Stimulated activated CD4-positive, alpha-beta T cell treated with anti-CD3 and anti-CD28 coated beads, Interleukin-1b, Interleukin-23, amount 100 ng/mL, for 4 hours (primary cell): ENCODE data around the gene BAG1.

ENCODE experiments used
- DNase-seq, 2 donors: peaks; one replicate each; pipeline ENCODE4 v3.0.0-alpha.2; 2020; ENCODE audit warnings: low read depth in 2 of 2

BAG1 gene

GRCh38 chr9:33264473-33265177 is at the start of gene BAG1, which contains the start of gene CHMP5:
Gene BAG1 (minus strand): TSS chr9:33264708.
Gene CHMP5 (plus strand): TSS chr9:33265049. CDS start chr9:33265079, 30 bp downstream.
- DNase-seq = peak; percentile 100

- no peak for DNase-seq
These were observed 47.4 kb upstream of the BAG1 start for GRCh38 chr9:33311953-33312352.

GRCh38 chr9:33310748-33311147 is 46.2 kb upstream of the BAG1 start:
- no peak for DNase-seq

GRCh38 chr9:33309903-33310302 is 45.4 kb upstream of the BAG1 start:
- no peak for DNase-seq

GRCh38 chr9:33307067-33307466 is 42.6 kb upstream of the BAG1 start:
- DNase-seq = no peak

- DNase-seq = no peak
These were observed 41.5 kb upstream of the BAG1 start for GRCh38 chr9:33306037-33306436.

GRCh38 chr9:33304362-33304761 is 39.9 kb upstream of the BAG1 start:
- DNase-seq = no peak

- no peak for DNase-seq
These were observed 36.0 kb upstream of the BAG1 start for GRCh38 chr9:33300546-33300945.

- DNase-seq = no peak
These were observed 32.9 kb upstream of the BAG1 start for GRCh38 chr9:33297432-33297831.

GRCh38 chr9:33295571-33295970 is 31.1 kb upstream of the BAG1 start:
- DNase-seq = no peak

- no peak for DNase-seq
These were observed 30.3 kb upstream of the BAG1 start for GRCh38 chr9:33294670-33295432.

- DNase-seq = no peak
These were observed 29.3 kb upstream of the BAG1 start for GRCh38 chr9:33293782-33294181.

GRCh38 chr9:33291901-33292300 is 27.4 kb upstream of the BAG1 start:
- no peak for DNase-seq

- DNase-seq = no peak
These were observed 26.5 kb upstream of the BAG1 start for GRCh38 chr9:33291031-33291397.

GRCh38 chr9:33290247-33291030 is 25.9 kb upstream of the BAG1 start, which contains the start of gene NFX1:
Gene NFX1 (plus strand): TSS chr9:33290516. CDS start chr9:33290573, 57 bp downstream.
- peak; percentile 94 to 95 for DNase-seq

GRCh38 chr9:33289936-33290246 is 25.4 kb upstream of the BAG1 start:
- no peak for DNase-seq

- DNase-seq = peak in 1 of 2 donors; percentile 26
These were observed 25.0 kb upstream of the BAG1 start for GRCh38 chr9:33289496-33289895.

GRCh38 chr9:33288828-33289483 is 24.4 kb upstream of the BAG1 start:
- DNase-seq = no peak

- DNase-seq = no peak
These were observed 23.7 kb upstream of the BAG1 start for GRCh38 chr9:33288235-33288634.

GRCh38 chr9:33287087-33287490 is 22.6 kb upstream of the BAG1 start:
- DNase-seq = peak in 1 of 2 donors; percentile 38

- no peak for DNase-seq
These were observed 21.0 kb upstream of the BAG1 start for GRCh38 chr9:33285502-33285901.

- no peak for DNase-seq
These were observed 13.0 kb upstream of the BAG1 start for GRCh38 chr9:33277484-33277883.
